ENCODE results near the gene STOX2.

The STOX2 gene

GRCh38 chr4:183878251-183878970, 26.7 kb upstream of the STOX2 start:
- H3K9me2 ChIP-seq (replicated peaks; ENCODE audit: insufficient read depth, low read length): no peaks in the 10 kb centered on the region
- no peaks in the 10 kb centered on the region for H3K79me2 ChIP-seq (ENCODE audit: insufficient read depth, low read length)
- no peaks in the 10 kb centered on the region for H3K36me3 ChIP-seq (ENCODE audit: low read length)
- no peaks in the 10 kb centered on the region for H3K27me3 ChIP-seq (ENCODE audit: low read length)
- H4K20me1 ChIP-seq (ENCODE audit: low read depth, low read length): no peaks in the 10 kb centered on the region
- no peaks in the 10 kb centered on the region for H3F3A ChIP-seq (ENCODE audit: insufficient read depth)
- TF ChIP-seq EZH2phosphoT487 (conservative IDR thresholded peaks at IDR 0.05; ENCODE audit: low read length) (no peak), CTCF (IDR thresholded peaks at IDR 0.05; ENCODE audit: insufficient read depth, low read length, poor library complexity, severe bottlenecking) (no peak)
- no peak overlapping the region for H3K4me2 ChIP-seq (ENCODE audit: low read depth, low read length, poor library complexity, severe bottlenecking)
- H3K9ac ChIP-seq (ENCODE audit: low read length): no peak overlapping the region
- H3K27ac ChIP-seq (ENCODE audit: low read depth, low read length): no peak overlapping the region
- H2AFZ ChIP-seq (ENCODE audit: low read depth, low read length, severe bottlenecking): no peak overlapping the region
- no peak overlapping the region for H3K4me3 ChIP-seq (ENCODE audit: insufficient read depth, low read length, poor library complexity, severe bottlenecking)
- no peaks in the 10 kb centered on the region for H3K9me3 ChIP-seq (ENCODE audit: insufficient read depth, low read length)

DNA sequence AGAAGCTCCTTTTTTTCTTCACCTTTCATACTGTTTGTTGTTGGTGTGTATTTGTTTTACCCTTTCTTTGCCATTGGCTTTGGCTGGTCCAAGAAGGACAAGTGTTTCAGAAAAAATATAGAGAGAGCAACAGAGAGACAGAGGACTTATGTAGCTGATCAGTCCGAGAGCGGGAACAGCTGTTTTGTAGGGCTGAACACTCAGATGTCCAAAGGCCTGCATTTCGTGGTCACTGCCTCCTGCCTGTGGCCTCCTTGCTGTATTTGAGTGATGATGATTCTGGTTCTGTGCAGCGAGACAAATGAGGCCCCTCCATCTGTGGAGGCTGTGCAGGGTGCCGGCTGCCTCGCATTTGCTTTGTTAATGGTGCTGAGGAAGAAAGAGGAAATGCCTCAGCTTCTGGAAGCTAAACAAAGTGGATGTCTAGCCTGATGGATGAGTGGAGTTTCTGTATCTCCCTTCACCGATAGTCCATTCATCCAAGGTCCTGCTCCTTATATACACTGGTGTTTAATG, 19.8 kb upstream of the STOX2 start:
- Histone ChIP-seq H3K4me2 (ENCODE audit: low read depth, low read length, poor library complexity, severe bottlenecking) (no peak overlapping the region), H4K20me1 (ENCODE audit: low read depth, low read length) (no peaks in the 10 kb centered on the region), H3K9me3 (ENCODE audit: insufficient read depth, low read length) (no peaks in the 10 kb centered on the region), H2AFZ (ENCODE audit: low read depth, low read length, severe bottlenecking) (no peak overlapping the region), H3K79me2 (ENCODE audit: insufficient read depth, low read length) (no peaks in the 10 kb centered on the region), H3K9ac (ENCODE audit: low read length) (no peak overlapping the region), H3K9me2 (replicated peaks; ENCODE audit: insufficient read depth, low read length) (no peaks in the 10 kb centered on the region), H3F3A (ENCODE audit: insufficient read depth) (no peaks in the 10 kb centered on the region), H3K27me3 (ENCODE audit: low read length) (no peaks in the 10 kb centered on the region), H3K4me3 (ENCODE audit: insufficient read depth, low read length, poor library complexity, severe bottlenecking) (no peak overlapping the region), H3K36me3 (ENCODE audit: low read length) (no peaks in the 10 kb centered on the region), H3K27ac (ENCODE audit: low read depth, low read length) (no peak overlapping the region)
- TF ChIP-seq CTCF (IDR thresholded peaks at IDR 0.05; ENCODE audit: insufficient read depth, low read length, poor library complexity, severe bottlenecking) (no peak), EZH2phosphoT487 (conservative IDR thresholded peaks at IDR 0.05; ENCODE audit: low read length) (no peak)

DNA sequence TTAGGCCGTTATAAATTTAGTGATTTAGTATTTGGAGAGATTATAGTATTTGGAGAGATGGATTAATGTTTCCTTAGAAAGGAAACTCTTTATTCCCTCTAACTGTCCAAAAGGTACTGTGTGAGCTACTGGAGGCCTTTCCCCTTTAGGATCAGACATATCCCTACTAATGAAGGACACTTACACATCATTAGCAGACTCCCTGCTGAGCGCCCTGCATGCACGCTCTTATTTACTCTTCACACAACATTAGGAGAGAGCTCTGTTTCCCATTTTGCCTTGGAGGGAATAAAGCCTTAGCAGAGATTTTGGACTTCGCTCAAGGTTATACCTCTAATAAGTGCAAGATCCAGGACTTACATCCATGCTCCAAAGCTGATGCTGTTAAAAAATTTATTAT, 17.8 kb upstream of the STOX2 start:
- Histone ChIP-seq H3K4me2 (ENCODE audit: low read depth, low read length, poor library complexity, severe bottlenecking) (no peak overlapping the region), H2AFZ (ENCODE audit: low read depth, low read length, severe bottlenecking) (no peak overlapping the region), H3K9ac (ENCODE audit: low read length) (no peak overlapping the region), H3K27me3 (ENCODE audit: low read length) (no peaks in the 10 kb centered on the region), H3K9me2 (replicated peaks; ENCODE audit: insufficient read depth, low read length) (no peaks in the 10 kb centered on the region), H3K79me2 (ENCODE audit: insufficient read depth, low read length) (no peaks in the 10 kb centered on the region), H3K9me3 (ENCODE audit: insufficient read depth, low read length) (no peaks in the 10 kb centered on the region), H3K36me3 (ENCODE audit: low read length) (no peaks in the 10 kb centered on the region), H3K27ac (ENCODE audit: low read depth, low read length) (no peak overlapping the region), H3K4me3 (ENCODE audit: insufficient read depth, low read length, poor library complexity, severe bottlenecking) (no peak overlapping the region), H3F3A (ENCODE audit: insufficient read depth) (no peaks in the 10 kb centered on the region), H4K20me1 (ENCODE audit: low read depth, low read length) (no peaks in the 10 kb centered on the region)
- TF ChIP-seq EZH2phosphoT487 (conservative IDR thresholded peaks at IDR 0.05; ENCODE audit: low read length): no peak
- no peak for TF ChIP-seq CTCF (IDR thresholded peaks at IDR 0.05; ENCODE audit: insufficient read depth, low read length, poor library complexity, severe bottlenecking)
